ENCODE results near the gene ANKS1A. TPM values are rescaled to one million over a fixed set of nuclear protein-coding genes. Genes with fewer than 3 reads are reported as not detected.

Gene ANKS1A
- total and polyA plus RNA-seq, 3 donors from 2014 or later: 44.2 to 96.9 (median 95.9) TPM

GRCh38 chr6:34865107-34865506, 23.9 kb upstream of the ANKS1A start:
- no peaks in the 10 kb centered on the region for H3K27me3 ChIP-seq
- no peaks in the 10 kb centered on the region for H3K9me3 ChIP-seq
- no peaks in the 10 kb centered on the region for H3K36me3 ChIP-seq (ENCODE audit: low read depth, missing control alignments)
- no peak for TF ChIP-seq POLR2A (IDR thresholded peaks at IDR 0.05)
- TF ChIP-seq, protein P1, sequence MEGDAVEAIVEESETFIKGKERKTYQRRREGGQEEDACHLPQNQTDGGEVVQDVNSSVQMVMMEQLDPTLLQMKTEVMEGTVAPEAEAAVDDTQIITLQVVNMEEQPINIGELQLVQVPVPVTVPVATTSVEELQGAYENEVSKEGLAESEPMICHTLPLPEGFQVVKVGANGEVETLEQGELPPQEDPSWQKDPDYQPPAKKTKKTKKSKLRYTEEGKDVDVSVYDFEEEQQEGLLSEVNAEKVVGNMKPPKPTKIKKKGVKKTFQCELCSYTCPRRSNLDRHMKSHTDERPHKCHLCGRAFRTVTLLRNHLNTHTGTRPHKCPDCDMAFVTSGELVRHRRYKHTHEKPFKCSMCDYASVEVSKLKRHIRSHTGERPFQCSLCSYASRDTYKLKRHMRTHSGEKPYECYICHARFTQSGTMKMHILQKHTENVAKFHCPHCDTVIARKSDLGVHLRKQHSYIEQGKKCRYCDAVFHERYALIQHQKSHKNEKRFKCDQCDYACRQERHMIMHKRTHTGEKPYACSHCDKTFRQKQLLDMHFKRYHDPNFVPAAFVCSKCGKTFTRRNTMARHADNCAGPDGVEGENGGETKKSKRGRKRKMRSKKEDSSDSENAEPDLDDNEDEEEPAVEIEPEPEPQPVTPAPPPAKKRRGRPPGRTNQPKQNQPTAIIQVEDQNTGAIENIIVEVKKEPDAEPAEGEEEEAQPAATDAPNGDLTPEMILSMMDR (IDR thresholded peaks at IDR 0.05): no peak
- no peak overlapping the region for H3K4me3 ChIP-seq
- no peak for DNase-seq
- WGBS, 2 donors: 71 to 83% methylated on average over 3 of the region's 3 CpGs
- H3K4me1 ChIP-seq: no peaks in the 10 kb centered on the region
- intact Hi-C loops (cut with DNase I; ENCODE audit: low total_unique reads): no loop called here
- no peak overlapping the region for H3K27ac ChIP-seq

- 87 to 92% methylated on average over 3 of the region's 3 CpGs for WGBS, 2 donors
- no peak overlapping the region for H3K27ac ChIP-seq
- DNase-seq: no peak
- no peak overlapping the region for H3K4me3 ChIP-seq
- no peaks in the 10 kb centered on the region for H3K27me3 ChIP-seq
- H3K9me3 ChIP-seq: no peaks in the 10 kb centered on the region
- TF ChIP-seq, protein P1 (IDR thresholded peaks at IDR 0.05): no peak
- no peak for TF ChIP-seq POLR2A (IDR thresholded peaks at IDR 0.05)
- intact Hi-C loops (cut with DNase I; ENCODE audit: low total_unique reads): no loop called here
- no peaks in the 10 kb centered on the region for H3K36me3 ChIP-seq (ENCODE audit: low read depth, missing control alignments)
- no peaks in the 10 kb centered on the region for H3K4me1 ChIP-seq
Observed at GRCh38 chr6:34866509-34866908, 22.5 kb upstream of the ANKS1A start.

DNA sequence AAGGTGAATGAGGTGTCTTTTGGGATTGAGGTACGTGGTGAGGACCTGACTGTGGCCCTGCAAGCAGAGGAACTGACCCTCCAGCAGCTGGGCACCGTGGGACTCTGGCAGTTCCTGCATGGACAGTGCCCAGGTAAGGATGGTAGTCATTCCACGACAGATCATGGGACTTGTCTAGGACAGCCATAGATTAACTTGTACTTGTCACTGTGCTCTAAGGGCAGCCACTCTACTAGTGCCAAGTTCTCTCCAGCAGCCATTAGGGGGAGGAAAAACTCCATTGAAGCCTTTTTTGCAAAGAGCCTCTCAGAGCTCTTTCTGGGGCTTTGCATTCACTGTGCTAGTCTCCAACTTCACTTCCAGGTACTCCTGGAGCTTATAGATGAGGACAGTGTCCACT, 21.6 kb upstream of the ANKS1A start:
- Histone ChIP-seq H3K9me3 (no peaks in the 10 kb centered on the region), H3K27ac (no peak overlapping the region), H3K27me3 (no peaks in the 10 kb centered on the region), H3K36me3 (ENCODE audit: low read depth, missing control alignments) (no peaks in the 10 kb centered on the region), H3K4me3 (no peak overlapping the region), H3K4me1 (no peaks in the 10 kb centered on the region)
- WGBS, 2 donors: 90 to 96% methylated on average over 3 of the region's 3 CpGs
- intact Hi-C loops (cut with DNase I; ENCODE audit: low total_unique reads): no loop called here
- DNase-seq: no peak
- no peak for TF ChIP-seq POLR2A (IDR thresholded peaks at IDR 0.05)

DNA sequence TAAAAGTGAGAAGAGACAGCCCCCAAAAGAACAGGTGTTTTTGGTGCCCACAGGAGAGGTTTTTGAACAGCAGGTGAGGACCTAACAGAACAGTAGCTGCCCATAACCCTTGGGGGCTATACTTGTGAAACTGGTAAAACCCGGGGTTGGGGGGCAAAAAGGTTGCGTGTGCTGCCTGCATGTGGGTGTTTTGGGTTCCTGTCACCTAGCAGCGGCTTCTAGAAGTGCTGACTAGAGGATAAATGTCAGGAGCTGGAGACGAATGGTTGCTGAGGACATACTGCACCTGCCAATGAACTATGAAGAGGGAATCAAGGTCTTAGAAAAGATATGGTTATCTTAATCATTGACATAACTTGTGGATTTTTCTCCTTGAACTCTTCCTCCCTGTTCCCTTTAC, 17.2 kb upstream of the ANKS1A start:
- Histone ChIP-seq H3K4me3 (no peak overlapping the region), H3K36me3 (ENCODE audit: low read depth, missing control alignments) (no peaks in the 10 kb centered on the region), H3K27ac (no peak overlapping the region), H3K9me3 (no peaks in the 10 kb centered on the region), H3K4me1 (no peaks in the 10 kb centered on the region), H3K27me3 (no peaks in the 10 kb centered on the region)
- no peak for TF ChIP-seq POLR2A (IDR thresholded peaks at IDR 0.05)
- TF ChIP-seq, protein P1 (IDR thresholded peaks at IDR 0.05): no peak
- no peak for DNase-seq
- 74 to 75% methylated on average over 4 of the region's 4 CpGs for WGBS, 2 donors
- intact Hi-C loops (cut with DNase I; ENCODE audit: low total_unique reads): no loop called here

DNA sequence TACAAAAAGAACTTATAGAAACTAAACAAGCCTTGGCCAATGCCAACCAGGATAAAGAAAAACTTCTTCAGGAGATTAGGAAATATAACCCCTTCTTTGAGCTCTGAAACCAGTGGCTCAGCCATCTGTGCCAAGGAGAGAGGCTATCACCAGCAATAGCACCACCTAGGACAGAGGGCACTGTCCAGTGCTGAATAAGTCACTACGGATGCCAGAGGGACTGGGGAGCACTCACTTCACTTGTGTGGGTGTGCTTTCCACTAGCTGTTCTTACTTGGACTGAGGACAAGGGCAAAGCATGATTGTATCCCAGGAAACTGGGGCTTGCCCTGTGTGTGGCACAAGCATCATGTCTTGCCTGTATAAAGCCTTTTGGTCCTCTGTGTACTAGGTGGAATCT, 16.7 kb upstream of the ANKS1A start:
- Histone ChIP-seq H3K4me1 (no peaks in the 10 kb centered on the region), H3K36me3 (ENCODE audit: low read depth, missing control alignments) (no peaks in the 10 kb centered on the region), H3K9me3 (no peaks in the 10 kb centered on the region), H3K27ac (no peak overlapping the region), H3K4me3 (no peak overlapping the region), H3K27me3 (no peaks in the 10 kb centered on the region)
- intact Hi-C loops (cut with DNase I; ENCODE audit: low total_unique reads): no loop called here
- TF ChIP-seq POLR2A (IDR thresholded peaks at IDR 0.05): no peak
- TF ChIP-seq, protein P1 (IDR thresholded peaks at IDR 0.05): no peak
- DNase-seq: no peak
- 57 to 75% methylated on average over 1 of the region's 1 CpG for WGBS, 2 donors

All from testis (tissue), 3 donors.